HPDE6-E6E7 (cell line): ENCODE measurements around the gene WBP1.

ENCODE experiments used
- DNase-seq: peaks from one replicate; pipeline ENCODE4 v3.0.0; 2011; ENCODE audit warnings: missing footprints; ENCODE audit errors: extremely low spot score

WBP1 gene

DNA sequence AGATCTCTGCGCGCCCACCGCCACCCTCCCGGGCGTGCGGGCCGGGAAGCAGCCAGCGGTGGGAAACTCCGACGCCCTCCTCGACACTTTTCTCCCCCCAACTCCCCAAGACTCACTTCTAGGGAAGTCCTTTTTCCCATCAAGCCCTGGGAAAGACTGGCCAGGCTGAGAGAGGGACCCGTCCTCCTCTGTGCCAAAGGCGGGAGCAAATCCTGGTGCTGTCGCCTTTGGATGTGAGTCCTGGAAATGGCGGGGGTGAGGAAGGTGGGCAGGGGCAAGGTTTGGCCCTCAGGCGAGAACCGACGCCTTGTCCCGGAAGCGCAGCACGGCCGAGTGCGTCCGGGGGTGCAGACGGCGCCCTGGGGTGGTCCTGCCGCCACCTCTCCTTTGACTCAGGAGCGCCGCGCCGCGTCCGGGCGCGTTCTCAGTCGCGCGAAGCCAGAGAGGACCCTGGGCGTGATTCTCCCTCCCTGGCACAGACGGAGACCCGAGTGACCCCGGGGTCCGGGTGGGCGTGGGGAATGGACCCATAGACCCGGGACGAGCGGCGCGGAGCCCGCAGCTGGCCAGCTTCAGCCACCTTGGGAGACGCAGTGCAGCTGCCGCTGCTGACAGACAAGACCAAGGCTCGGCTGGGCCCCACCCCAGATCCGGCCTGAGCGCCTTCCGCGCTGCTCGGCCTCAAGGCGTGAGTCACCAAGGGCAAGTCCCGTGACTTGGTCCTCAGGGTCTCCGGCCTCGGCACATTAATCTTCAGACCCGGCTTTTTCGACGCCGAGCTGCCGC lies 44.7 kb downstream of the WBP1 start:
- no peak for DNase-seq

- no peak for DNase-seq
Measured at GRCh38 chr2:74503506-74504475, 45.6 kb downstream of the WBP1 start.

DNA sequence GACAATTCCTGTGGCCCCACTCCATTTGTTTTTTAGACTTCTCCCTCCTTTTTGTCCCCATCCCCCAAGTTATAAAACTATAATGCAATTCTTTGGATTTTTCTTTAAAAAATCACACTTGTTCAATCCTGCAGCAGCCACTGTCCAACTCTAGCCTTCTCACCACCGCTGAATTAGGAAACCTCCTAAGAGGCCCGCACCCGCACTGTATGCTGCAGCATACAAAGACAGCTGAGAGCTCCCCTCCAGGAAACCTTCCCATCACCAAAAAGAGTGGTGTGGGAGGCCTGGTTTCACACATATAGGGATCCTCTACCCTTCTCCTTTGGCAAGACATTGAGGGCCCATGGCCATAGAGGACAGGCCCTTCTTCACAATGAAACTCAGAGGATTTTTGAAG lies 46.4 kb downstream of the WBP1 start:
- no peak for DNase-seq

DNA sequence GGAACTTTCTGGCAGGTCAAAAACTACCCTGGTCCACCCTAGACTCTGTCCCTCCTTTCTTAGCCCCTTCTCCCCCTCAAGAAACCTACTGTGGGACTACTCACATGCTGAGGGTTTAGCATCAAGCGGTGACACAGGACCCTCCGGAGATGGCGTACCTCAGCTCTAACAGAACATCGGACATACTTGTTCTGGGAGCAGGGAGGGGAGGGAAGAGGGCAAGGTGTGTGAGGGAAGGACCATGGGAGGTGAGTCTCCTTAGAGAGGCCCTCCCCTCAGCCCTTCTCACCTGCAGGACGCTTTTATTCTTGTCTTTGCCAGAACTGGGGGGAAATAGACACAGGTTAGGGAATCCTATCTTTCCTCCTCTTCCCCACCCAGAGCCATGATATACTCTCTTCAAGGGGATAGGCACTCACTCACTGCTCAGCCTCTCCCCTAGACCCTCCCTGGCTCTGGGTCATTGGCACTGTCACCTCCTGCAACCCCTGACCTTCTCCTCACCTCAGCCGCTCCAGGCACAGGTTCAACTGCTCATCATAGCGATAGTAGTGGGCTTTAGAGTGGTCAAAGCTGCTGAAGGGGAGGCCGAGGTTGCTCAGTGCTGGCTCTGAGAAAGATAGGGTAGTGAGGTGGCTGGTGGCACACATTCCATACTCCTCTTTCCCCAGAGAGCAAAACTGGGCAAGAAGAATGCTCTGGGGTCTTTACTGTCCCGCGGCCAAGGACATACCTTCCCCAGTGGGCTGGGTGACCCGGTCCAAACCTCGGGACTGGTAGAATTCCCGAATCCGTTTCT lies 47.4 kb downstream of the WBP1 start:
- DNase-seq: no peak

GRCh38 chr2:74507145-74507925 lies 49.1 kb downstream of the WBP1 start, which contains the start of gene PCGF1:
Gene PCGF1, minus strand, starts transcription at chr2:74507695. Its CDS starts 27 bp downstream, at chr2:74507668.
- peak; percentile 93 for DNase-seq

DNA sequence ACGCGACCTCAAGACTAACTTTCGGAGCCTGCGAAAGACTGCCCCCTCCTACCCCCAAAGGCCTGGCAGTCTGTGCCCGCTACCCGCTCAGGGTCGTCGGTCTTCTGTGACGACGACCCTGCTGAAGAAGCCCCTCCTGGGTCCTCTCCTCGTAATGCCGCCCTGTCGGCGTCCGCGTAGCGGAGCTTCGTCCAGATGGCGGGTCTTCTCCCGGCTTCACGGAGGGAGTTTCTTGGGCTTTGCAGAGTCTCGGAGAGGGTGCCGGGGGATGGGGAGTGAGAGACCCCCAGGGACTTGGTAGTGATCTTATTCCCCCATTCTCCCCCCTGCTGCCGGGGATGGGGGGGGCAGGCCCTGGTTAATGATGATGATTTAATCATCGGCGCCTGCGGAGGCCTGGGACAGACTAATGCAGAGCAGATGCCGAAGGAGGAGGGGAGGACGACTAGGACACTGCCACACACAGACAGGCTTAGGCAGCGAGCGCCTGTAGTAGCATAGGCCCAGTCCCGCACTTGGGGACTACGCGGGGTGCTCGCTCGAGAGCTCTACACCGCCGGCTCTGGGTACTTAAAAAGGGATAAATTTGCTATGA lies 49.8 kb downstream of the WBP1 start:
- DNase-seq: no peak

- DNase-seq: no peak
Measured at GRCh38 chr2:74510272-74510671, 52.0 kb downstream of the WBP1 start.
